MCF 10A (cell line): Measurements from ENCODE around the gene ZNF750. TPM values are rescaled to one million over a fixed set of nuclear protein-coding genes. Genes with fewer than 3 reads are reported as not detected.
A peak's percentile ranks its signal among the peaks of the same experiment; 100 is the strongest.

Source experiments
- BruUV-seq: library from RNA; stranded (reverse); fragments of 400-500 nt; replicated peaks from 2 replicates; lab custom pipeline; 2021; lab: Mats Ljungman, UMichigan
- CTCF ChIA-PET: fragments of 300-600 bp; sonication (Branson Sonifier 250); formaldehyde crosslinking; extraction: SDS; loops from one replicate; lab custom pipeline; 2021; ENCODE audit warnings: antibody characterized with exemption, inconsistent platforms; lab: Yijun Ruan, JAX
- POLR2A ChIA-PET: fragments of 300-600, 350-650 bp; sonication (Branson Sonifier 250); formaldehyde crosslinking; extraction: SDS; loops from one replicate; lab custom pipeline; 2020; ENCODE audit warnings: antibody characterized with exemption, inconsistent platforms; lab: Yijun Ruan, JAX
- DNase-seq: peaks from one replicate; pipeline ENCODE4 v3.0.0-alpha.2; 2018; ENCODE audit not compliant: unreplicated experiment
- H3K27ac Mint-ChIP-seq: one replicate; pipeline ENCODE4 v1.8.0; 2022; ENCODE audit warnings: mild to moderate bottlenecking, low read depth, mixed read lengths; ENCODE audit not compliant: unreplicated experiment
- H3K27me3 Mint-ChIP-seq: one replicate; pipeline ENCODE4 v1.8.0; 2022; ENCODE audit warnings: mixed read lengths; ENCODE audit not compliant: insufficient read depth, unreplicated experiment
- H3K36me3 Mint-ChIP-seq: one replicate; pipeline ENCODE4 v1.8.0; 2022; ENCODE audit warnings: mild to moderate bottlenecking, moderate library complexity, mixed read lengths; ENCODE audit not compliant: insufficient read depth, unreplicated experiment
- H3K4me1 Mint-ChIP-seq: one replicate; pipeline ENCODE4 v1.8.0; 2022; ENCODE audit warnings: mixed read lengths; ENCODE audit not compliant: insufficient read depth, unreplicated experiment
- H3K4me3 Mint-ChIP-seq: one replicate; pipeline ENCODE4 v1.8.0; 2022; ENCODE audit warnings: mild to moderate bottlenecking, moderate library complexity, mixed read lengths; ENCODE audit not compliant: unreplicated experiment
- H3K9me3 Mint-ChIP-seq: one replicate; pipeline ENCODE4 v1.8.0; 2022; ENCODE audit warnings: mixed read lengths; ENCODE audit not compliant: unreplicated experiment
- CTCF ChIP-seq: fragments of 200-600 bp; IDR thresholded peaks from one replicate; pipeline ENCODE4 v1.8.0; 2022; ENCODE audit warnings: antibody characterized with exemption, mild to moderate bottlenecking; ENCODE audit not compliant: unreplicated experiment
- intact Hi-C: fragments of 100-400 bp; cut with micrococcal nuclease; formaldehyde crosslinking; loops from 2 replicates; pipeline ENCODE4 v1.14.1; 2022
- total RNA-seq: library from RNA; stranded (reverse); gene quantifications from 2 replicates; pipeline ENCODE4 v1.2.3, GENCODE V29; 2022

Gene ZNF750
- total RNA-seq, 1 experiment from 2014 or later, result 0.14 TPM

GRCh38 chr17:82878527-82878926, 38.7 kb upstream of the ZNF750 start:
- peaks cover 26% of the 10 kb centered on the region for H3K4me1 Mint-ChIP-seq
- H3K27me3 Mint-ChIP-seq, result no peaks in the 10 kb centered on the region
- H3K9me3 Mint-ChIP-seq, result no peaks in the 10 kb centered on the region
- ChIA-PET CTCF (interaction anchor here (0.7 to 0.8 kb wide), 3 partner anchors 39 to 223 kb away, joined by 3 to 4 read pairs (median 4); no protein-coding TSS in a partner anchor), POLR2A (interaction anchor here (1.2 kb wide), 1 partner anchor 42 kb away, joined by 3 read pairs; no protein-coding TSS in a partner anchor)
- H3K27ac Mint-ChIP-seq, result peak overlapping the region; percentile 49
- intact Hi-C loops, result no loop called here
- H3K36me3 Mint-ChIP-seq, result peaks cover 16% of the 10 kb centered on the region
- DNase-seq, result no peak
- no TSS peak for BruUV-seq
- no peak overlapping the region for H3K4me3 Mint-ChIP-seq
- TF ChIP-seq CTCF, result no peak

DNA sequence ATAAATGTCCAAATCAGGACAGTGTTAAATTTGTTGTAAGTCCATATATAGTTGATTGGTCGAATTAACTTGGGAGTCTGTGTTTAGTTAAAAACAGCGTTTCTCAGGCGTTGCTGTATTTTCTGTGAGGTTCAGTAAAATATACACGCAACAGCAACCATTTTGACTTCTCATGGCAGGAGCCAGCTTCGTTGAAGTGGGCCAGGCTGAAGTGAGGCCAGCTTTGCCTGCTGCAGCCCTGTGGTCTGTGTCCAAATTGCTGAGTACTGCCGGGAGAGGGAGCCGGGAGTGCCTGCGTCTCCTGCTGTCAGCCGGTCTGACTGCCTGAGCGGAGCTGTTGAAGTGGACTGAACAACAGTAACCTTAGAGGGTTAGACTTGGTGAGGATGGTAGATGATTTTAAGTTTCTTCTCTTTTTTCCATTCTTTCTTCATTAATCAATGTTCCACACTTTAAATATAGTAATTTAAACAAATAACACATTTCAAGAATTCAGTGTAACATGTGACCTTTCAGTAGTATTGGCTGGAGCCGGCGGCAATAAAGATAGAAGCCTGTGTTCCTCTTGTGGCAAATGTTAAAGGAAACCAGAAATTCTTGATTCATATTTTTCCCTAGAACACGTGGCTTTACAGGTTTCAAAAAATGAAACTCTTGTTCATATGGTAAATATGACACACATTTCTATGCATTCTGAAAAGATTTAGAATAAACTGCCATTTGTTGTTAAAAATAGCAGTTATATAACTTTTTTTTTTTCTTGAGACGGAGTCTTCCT, 37.0 kb upstream of the ZNF750 start:
- H3K4me3 Mint-ChIP-seq, result peak overlapping the region; percentile 69
- peaks cover 16% of the 10 kb centered on the region for H3K36me3 Mint-ChIP-seq
- TF ChIP-seq CTCF, result peak; percentile 33
- intact Hi-C loops, result loop anchor here (1.0 kb wide), 1 partner anchor 89 kb away; no protein-coding TSS in a partner anchor
- H3K27ac Mint-ChIP-seq, result peak overlapping the region; percentile 97
- H3K4me1 Mint-ChIP-seq, result peaks cover 26% of the 10 kb centered on the region
- ChIA-PET CTCF (interaction anchor here (0.5 to 2.9 kb wide), 7 partner anchors 16 to 200 kb away, joined by 3 to 28 read pairs (median 3); no protein-coding TSS in a partner anchor), POLR2A (interaction anchor here (0.6 to 3.6 kb wide), 27 partner anchors 8 to 225 kb away, joined by 3 to 162 read pairs (median 5); partner anchors contain the start of gene ZNF750)
- no TSS peak for BruUV-seq
- no peaks in the 10 kb centered on the region for H3K9me3 Mint-ChIP-seq
- DNase-seq, result peak; percentile 84
- no peaks in the 10 kb centered on the region for H3K27me3 Mint-ChIP-seq

- no peaks in the 10 kb centered on the region for H3K27me3 Mint-ChIP-seq
- no peak for TF ChIP-seq CTCF
- H3K9me3 Mint-ChIP-seq, result no peaks in the 10 kb centered on the region
- ChIA-PET CTCF (interaction anchor here (0.5 to 2.9 kb wide), 8 partner anchors 13 to 200 kb away, joined by 3 to 28 read pairs (median 4); no protein-coding TSS in a partner anchor), POLR2A (interaction anchor here (0.6 to 3.6 kb wide), 35 partner anchors 9 to 406 kb away, joined by 3 to 162 read pairs (median 4); partner anchors contain the start of genes METRNL and ZNF750)
- peak; percentile 97 for DNase-seq
- peak overlapping the region; percentile 97 for H3K27ac Mint-ChIP-seq
- intact Hi-C loops, result loop anchor here (1.0 kb wide), 1 partner anchor 89 kb away; no protein-coding TSS in a partner anchor
- no TSS peak for BruUV-seq
- peak overlapping the region; percentile 69 for H3K4me3 Mint-ChIP-seq
- peaks cover 16% of the 10 kb centered on the region for H3K36me3 Mint-ChIP-seq
- H3K4me1 Mint-ChIP-seq, result peaks cover 26% of the 10 kb centered on the region
Observed at GRCh38 chr17:82876149-82876548, 36.3 kb upstream of the ZNF750 start.

- ChIA-PET POLR2A (interaction anchor here (0.6 to 3.6 kb wide), 39 partner anchors 10 to 577 kb away, joined by 3 to 162 read pairs (median 4); partner anchors contain the start of genes FN3KRP, FOXK2, METRNL and ZNF750), CTCF (interaction anchor here (0.5 to 2.9 kb wide), 12 partner anchors 12 to 464 kb away, joined by 3 to 28 read pairs (median 3); no protein-coding TSS in a partner anchor)
- intact Hi-C loops, result no loop called here
- Mint-ChIP-seq H3K27me3 (no peaks in the 10 kb centered on the region), H3K36me3 (peaks cover 22% of the 10 kb centered on the region), H3K27ac (peak overlapping the region; percentile 97), H3K9me3 (no peaks in the 10 kb centered on the region), H3K4me3 (peak overlapping the region; percentile 69), H3K4me1 (peaks cover 26% of the 10 kb centered on the region)
- peak; percentile 94 for DNase-seq
- TF ChIP-seq CTCF, result no peak
- no TSS peak for BruUV-seq
Observed at GRCh38 chr17:82875407-82875856, 35.6 kb upstream of the ZNF750 start.
